ENCODE measurements around the gene ADGRL3.

GRCh38 chr4:61246034-61246433 lies 45.9 kb downstream of the ADGRL3 start:
- TF ChIP-seq POLR2A (IDR thresholded peaks at IDR 0.05) (no peak), EP300 (IDR thresholded peaks at IDR 0.05) (no peak)
